GM12875 (cell line): ENCODE data around the gene PBRM1.
"Not testable (repeated sequence)": the region's sequence is repeated elsewhere in the genome, so short reads cannot be mapped to it uniquely, and the experiment has no call there.

ENCODE experiments used
- H3K4me3 ChIP-seq: one replicate; pipeline ENCODE4 v1.5.1; 2011; ENCODE audit warnings: low read depth, low read length, control low read depth
- TF ChIP-seq, protein P1 (sequence below): IDR thresholded peaks from 2 replicates; pipeline ENCODE4 v1.5.1; 2011; ENCODE audit warnings: low read depth, mild to moderate bottlenecking, control low read depth, inconsistent platforms, low read length, moderate library complexity, borderline replicate concordance; ENCODE audit not compliant: insufficient read depth

Gene PBRM1

DNA sequence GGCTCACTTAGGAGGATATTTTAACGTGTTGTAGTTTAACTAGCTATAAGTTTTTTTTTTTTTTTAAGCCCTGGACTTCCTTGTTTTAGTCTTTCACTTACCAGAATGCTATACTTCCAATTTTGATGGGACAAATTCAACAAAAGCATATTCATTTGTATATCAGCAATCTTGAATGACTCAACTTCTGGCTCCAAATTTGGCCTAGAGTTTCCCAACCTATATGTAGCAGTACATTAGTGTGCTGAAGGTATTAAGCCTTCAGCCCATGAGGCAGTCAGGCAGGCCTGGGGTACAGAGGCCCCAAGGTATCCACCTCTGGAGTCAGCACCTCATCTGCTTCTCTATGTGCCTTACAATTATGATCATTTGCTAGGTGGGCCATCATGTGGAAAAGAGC lies 5.9 kb downstream of the PBRM1 start:
- TF ChIP-seq, protein P1, sequence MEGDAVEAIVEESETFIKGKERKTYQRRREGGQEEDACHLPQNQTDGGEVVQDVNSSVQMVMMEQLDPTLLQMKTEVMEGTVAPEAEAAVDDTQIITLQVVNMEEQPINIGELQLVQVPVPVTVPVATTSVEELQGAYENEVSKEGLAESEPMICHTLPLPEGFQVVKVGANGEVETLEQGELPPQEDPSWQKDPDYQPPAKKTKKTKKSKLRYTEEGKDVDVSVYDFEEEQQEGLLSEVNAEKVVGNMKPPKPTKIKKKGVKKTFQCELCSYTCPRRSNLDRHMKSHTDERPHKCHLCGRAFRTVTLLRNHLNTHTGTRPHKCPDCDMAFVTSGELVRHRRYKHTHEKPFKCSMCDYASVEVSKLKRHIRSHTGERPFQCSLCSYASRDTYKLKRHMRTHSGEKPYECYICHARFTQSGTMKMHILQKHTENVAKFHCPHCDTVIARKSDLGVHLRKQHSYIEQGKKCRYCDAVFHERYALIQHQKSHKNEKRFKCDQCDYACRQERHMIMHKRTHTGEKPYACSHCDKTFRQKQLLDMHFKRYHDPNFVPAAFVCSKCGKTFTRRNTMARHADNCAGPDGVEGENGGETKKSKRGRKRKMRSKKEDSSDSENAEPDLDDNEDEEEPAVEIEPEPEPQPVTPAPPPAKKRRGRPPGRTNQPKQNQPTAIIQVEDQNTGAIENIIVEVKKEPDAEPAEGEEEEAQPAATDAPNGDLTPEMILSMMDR: no peak
- H3K4me3 ChIP-seq: no peak overlapping the region

GRCh38 chr3:52679199-52679538 lies 6.5 kb downstream of the PBRM1 start:
- TF ChIP-seq, protein P1: no peak
- no peak overlapping the region for H3K4me3 ChIP-seq

GRCh38 chr3:52678265-52679198 lies 7.2 kb downstream of the PBRM1 start:
- no peak overlapping the region for H3K4me3 ChIP-seq
- TF ChIP-seq, protein P1: no peak

- H3K4me3 ChIP-seq: not testable (repeated sequence)
These were observed 9.5 kb downstream of the PBRM1 start for GRCh38 chr3:52676201-52676600.

GRCh38 chr3:52671676-52672075 lies 14.0 kb downstream of the PBRM1 start:
- TF ChIP-seq, protein P1: no peak
- H3K4me3 ChIP-seq: no peak overlapping the region

- TF ChIP-seq, protein P1: no peak
- no peak overlapping the region for H3K4me3 ChIP-seq
These were observed 14.8 kb downstream of the PBRM1 start for GRCh38 chr3:52670621-52671521.

- TF ChIP-seq, protein P1: no peak
- no peak overlapping the region for H3K4me3 ChIP-seq
These were observed 22.6 kb downstream of the PBRM1 start for GRCh38 chr3:52663098-52663497.
